Activated CD8-positive, alpha-beta T cell treated with anti-CD3 and anti-CD28 coated beads for 36 hours (primary cell): Measurements from ENCODE around the gene CMTM1. TPM values are rescaled to one million over a fixed set of nuclear protein-coding genes. Genes with fewer than 3 reads are reported as not detected.

Experiments
- ATAC-seq: fragments of 200-7000 bp; cut with Tn5 transposase; one replicate; pipeline ENCODE4 v1.10.0; 2021; ENCODE audit warnings: mild to moderate bottlenecking, moderate library complexity
- CTCF ChIA-PET: fragments of 350-600 bp; sonication (Branson Sonifier 250); formaldehyde crosslinking; loops from one replicate; lab custom pipeline; 2021; ENCODE audit warnings: antibody characterized with exemption; lab: Charles Lee
- POLR2A ChIA-PET: fragments of 350-600 bp; sonication (Branson Sonifier 250); formaldehyde crosslinking; loops from one replicate; lab custom pipeline; 2021; ENCODE audit warnings: antibody characterized with exemption; lab: Charles Lee
- DNase-seq: peaks from one replicate; pipeline ENCODE4 v3.0.0-alpha.2; 2020
- H3K27ac Mint-ChIP-seq: one replicate; pipeline ENCODE4 v1.8.0; 2021; ENCODE audit warnings: mild to moderate bottlenecking, mixed read lengths
- H3K27me3 Mint-ChIP-seq: one replicate; pipeline ENCODE4 v1.8.0; 2021; ENCODE audit warnings: mixed read lengths
- H3K36me3 Mint-ChIP-seq: one replicate; pipeline ENCODE4 v1.8.0; 2021; ENCODE audit warnings: low read depth, mixed read lengths
- H3K4me1 Mint-ChIP-seq: one replicate; pipeline ENCODE4 v1.8.0; 2021; ENCODE audit warnings: low read depth, mixed read lengths
- H3K4me3 Mint-ChIP-seq: one replicate; pipeline ENCODE4 v1.8.0; 2021; ENCODE audit warnings: mild to moderate bottlenecking, moderate library complexity, mixed read lengths
- H3K9me3 Mint-ChIP-seq: one replicate; pipeline ENCODE4 v1.8.0; 2021; ENCODE audit warnings: mixed read lengths
- intact Hi-C: fragments of 100-400 bp; cut with micrococcal nuclease; formaldehyde crosslinking; loops from one replicate; pipeline ENCODE4 v1.10.0; 2022
- total RNA-seq, 2 experiments: library from RNA; stranded (reverse); gene quantifications; one replicate each; pipeline ENCODE4 v1.2.3, GENCODE V29; 2021
- TF ChIP-seq, protein P1 (sequence below): fragments of 200-600 bp; IDR thresholded peaks from one replicate; pipeline ENCODE4 v1.8.0; 2022; ENCODE audit warnings: antibody characterized with exemption, mild to moderate bottlenecking

CMTM1 gene, protein sequence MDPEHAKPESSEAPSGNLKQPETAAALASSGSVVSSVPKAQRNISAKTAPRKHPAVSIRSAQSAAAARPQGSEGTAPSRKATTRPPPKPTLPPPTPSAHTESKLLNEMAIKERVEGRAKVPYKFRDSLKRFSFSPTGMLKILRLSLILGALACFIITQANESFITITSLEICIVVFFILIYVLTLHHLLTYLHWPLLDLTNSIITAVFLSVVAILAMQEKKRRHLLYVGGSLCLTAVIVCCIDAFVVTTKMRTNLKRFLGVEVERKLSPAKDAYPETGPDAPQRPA
- 1 to 10 TPM; 5.4 to 6.2 TPM for total RNA-seq

DNA sequence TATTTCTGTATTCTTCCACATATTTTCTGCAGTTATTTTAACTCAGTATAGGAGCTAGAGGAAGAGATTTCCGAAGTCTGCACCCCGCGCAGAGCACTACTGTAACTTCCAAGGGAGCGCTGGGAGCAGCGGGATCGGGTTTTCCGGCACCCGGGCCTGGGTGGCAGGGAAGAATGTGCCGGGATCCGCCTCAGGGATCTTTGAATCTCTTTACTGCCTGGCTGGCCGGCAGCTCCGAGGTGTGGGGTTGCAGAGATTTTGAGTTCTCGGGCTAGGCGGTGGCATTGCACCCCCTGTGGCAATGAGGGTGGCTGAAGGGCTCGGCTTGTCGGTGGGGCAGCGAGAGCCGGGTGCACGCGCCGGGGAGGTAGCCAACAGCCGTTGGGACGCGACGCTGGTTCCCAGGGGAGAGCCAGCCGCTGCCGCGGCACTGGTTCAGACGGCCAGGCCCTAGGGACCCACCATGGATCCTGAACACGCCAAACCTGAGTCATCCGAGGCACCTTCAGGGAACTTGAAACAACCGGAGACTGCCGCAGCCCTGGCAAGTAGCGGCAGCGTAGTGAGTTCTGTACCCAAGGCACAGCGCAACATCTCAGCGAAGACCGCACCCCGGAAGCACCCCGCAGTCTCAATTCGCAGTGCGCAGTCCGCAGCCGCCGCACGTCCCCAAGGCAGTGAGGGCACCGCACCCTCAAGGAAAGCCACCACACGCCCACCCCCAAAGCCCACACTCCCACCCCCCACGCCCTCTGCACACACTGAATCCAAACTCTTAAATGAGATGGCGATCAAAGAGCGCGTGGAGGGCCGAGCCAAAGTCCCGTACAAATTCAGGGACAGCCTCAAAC lies at the start of gene CMTM1:
TSS of gene CMTM1 (plus strand) at position 389 of the 851 bp plus-strand sequence. CDS start at position 464, 75 bp downstream.
- Mint-ChIP-seq H3K9me3 (no peaks in the 10 kb centered on the region), H3K36me3 (peaks cover 45% of the 10 kb centered on the region), H3K4me3 (no peak within 1 kb of the TSS), H3K4me1 (peaks cover 39% of the 10 kb centered on the region), H3K27me3 (no peaks in the 10 kb centered on the region), H3K27ac (no peak within 1 kb of the TSS)
- ATAC-seq (no peak), DNase-seq (no peak)
- ChIA-PET CTCF (interaction anchor here (0.8 to 2.0 kb wide), 5 partner anchors 16 to 44 kb away, joined by 3 to 10 read pairs (median 4); partner anchors contain the start of gene TK2), POLR2A (interaction anchor here (0.8 kb wide), 1 partner anchor 18 kb away, joined by 3 read pairs; no protein-coding TSS in a partner anchor)
- intact Hi-C loops, result no loop called here
- TF ChIP-seq, protein P1, sequence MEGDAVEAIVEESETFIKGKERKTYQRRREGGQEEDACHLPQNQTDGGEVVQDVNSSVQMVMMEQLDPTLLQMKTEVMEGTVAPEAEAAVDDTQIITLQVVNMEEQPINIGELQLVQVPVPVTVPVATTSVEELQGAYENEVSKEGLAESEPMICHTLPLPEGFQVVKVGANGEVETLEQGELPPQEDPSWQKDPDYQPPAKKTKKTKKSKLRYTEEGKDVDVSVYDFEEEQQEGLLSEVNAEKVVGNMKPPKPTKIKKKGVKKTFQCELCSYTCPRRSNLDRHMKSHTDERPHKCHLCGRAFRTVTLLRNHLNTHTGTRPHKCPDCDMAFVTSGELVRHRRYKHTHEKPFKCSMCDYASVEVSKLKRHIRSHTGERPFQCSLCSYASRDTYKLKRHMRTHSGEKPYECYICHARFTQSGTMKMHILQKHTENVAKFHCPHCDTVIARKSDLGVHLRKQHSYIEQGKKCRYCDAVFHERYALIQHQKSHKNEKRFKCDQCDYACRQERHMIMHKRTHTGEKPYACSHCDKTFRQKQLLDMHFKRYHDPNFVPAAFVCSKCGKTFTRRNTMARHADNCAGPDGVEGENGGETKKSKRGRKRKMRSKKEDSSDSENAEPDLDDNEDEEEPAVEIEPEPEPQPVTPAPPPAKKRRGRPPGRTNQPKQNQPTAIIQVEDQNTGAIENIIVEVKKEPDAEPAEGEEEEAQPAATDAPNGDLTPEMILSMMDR, result no peak

DNA sequence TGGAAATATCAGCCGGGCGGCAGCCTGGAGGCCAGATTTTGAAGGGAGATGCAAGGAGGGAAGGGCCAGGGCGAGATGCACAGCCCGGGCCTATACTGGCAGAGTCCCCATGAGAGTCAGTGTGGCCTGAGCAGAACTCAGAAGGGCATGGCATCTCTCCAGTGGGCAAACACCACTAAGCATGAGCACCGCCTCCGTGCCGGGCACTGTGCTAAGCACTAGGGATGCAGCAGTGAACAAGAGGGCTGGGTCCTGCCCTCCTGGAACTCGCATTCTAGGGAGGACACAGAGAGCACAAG lies 49.8 kb upstream of the CMTM1 start:
- intact Hi-C loops, result loop anchor here (2.0 kb wide), 1 partner anchor 34 kb away; the partner anchor contains the start of gene TK2
- H3K27ac Mint-ChIP-seq, result peak overlapping the region; percentile 97
- ATAC-seq, result no peak
- H3K4me3 Mint-ChIP-seq, result peak overlapping the region; percentile 78
- H3K27me3 Mint-ChIP-seq, result no peaks in the 10 kb centered on the region
- peaks cover 58% of the 10 kb centered on the region for H3K4me1 Mint-ChIP-seq
- ChIA-PET CTCF (interaction anchor here (1.2 to 1.5 kb wide), 3 partner anchors 36 to 40 kb away, joined by 4 to 5 read pairs (median 4); partner anchors contain the start of gene CKLF), POLR2A (interaction anchor here (0.5 to 1.2 kb wide), 2 partner anchors 32 to 34 kb away, joined by 3 read pairs; partner anchors contain the start of gene TK2)
- TF ChIP-seq, protein P1, result no peak
- H3K36me3 Mint-ChIP-seq, result no peaks in the 10 kb centered on the region
- no peaks in the 10 kb centered on the region for H3K9me3 Mint-ChIP-seq
- no peak for DNase-seq

DNA sequence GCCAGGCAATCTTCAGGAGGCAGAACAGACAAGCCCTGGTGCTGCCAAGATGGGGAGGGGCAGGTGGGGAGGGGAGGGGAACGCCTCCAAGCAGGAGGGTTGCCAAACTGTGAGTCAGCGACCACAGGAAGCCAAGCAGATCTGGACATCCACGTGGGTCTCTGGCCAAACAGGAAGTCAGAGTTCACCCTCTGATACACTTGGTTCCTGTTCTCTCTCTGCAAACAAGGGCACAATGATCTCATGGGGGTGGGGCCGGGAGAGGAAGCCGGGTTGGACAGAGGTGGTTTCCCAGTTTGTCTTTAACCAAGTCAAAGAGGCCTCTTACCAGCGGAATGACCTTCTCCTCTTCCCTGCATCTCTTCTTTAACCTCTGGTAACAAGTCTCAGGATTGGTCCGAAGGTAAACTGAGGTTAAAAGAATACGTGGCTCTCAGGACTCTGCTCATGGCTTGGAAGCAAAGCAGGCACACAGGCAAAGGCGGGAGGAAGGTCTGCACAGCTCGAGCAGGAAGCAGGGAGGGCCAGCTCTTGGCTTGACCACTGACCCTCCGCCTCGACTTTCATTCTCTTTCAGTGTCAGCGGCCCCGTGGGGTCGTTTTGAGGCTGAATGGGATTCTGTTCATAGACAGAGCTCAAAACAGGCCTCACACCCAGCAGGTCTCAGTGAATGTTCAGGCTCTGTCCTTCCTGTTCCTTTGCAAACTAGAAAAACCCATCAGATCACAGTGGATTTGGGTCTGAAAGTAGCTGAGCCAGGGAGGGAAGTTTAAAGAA lies 49.2 kb upstream of the CMTM1 start:
- POLR2A ChIA-PET, result no interaction called here
- Mint-ChIP-seq H3K4me3 (peak overlapping the region; percentile 78), H3K4me1 (peaks cover 62% of the 10 kb centered on the region), H3K36me3 (no peaks in the 10 kb centered on the region), H3K27me3 (no peaks in the 10 kb centered on the region), H3K9me3 (no peaks in the 10 kb centered on the region), H3K27ac (peak overlapping the region; percentile 97)
- ATAC-seq, result peak; percentile 91
- intact Hi-C loops, result loop anchor here (2.0 kb wide), 1 partner anchor 34 kb away; the partner anchor contains the start of gene TK2
- DNase-seq, result peak; percentile 94
- TF ChIP-seq, protein P1, result no peak
- CTCF ChIA-PET, result interaction anchor here (0.9 to 1.3 kb wide), 4 partner anchors 72 to 160 kb away, joined by 3 to 4 read pairs (median 4); no protein-coding TSS in a partner anchor

DNA sequence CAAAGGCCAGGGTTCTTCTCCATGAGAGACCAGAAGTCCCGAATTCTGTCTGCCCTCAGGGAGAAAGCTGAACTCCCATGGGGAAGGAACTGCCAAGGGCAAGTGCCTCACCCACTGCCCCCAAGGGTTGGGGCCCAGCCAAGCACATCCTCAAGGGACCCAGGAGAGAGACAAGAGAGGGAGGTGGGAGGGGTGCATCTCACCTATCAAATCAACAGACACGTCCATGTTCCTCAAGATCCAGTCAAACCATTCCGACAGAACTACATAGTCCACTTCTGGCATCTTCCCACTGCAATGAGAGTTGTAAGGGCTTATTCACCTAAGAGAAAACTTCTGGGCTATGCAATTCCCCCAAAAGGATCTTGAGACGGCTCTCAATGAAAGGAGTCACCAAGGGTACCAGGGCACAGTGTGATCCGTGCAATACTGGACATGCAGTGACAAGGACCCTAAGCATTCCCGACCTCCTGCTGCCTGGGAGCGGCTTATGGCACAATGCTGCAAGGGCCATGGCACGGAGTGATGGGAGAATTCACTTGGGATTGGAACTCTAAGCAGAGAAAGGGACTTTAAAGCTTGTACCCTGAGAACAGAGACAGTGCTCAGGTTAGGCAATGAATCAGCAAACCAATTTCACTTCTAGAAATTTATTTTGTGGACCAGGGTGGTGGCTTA lies 48.5 kb upstream of the CMTM1 start:
- no peaks in the 10 kb centered on the region for H3K36me3 Mint-ChIP-seq
- intact Hi-C loops, result loop anchor here (2.0 kb wide), 1 partner anchor 33 kb away; the partner anchor contains the start of gene TK2
- H3K27ac Mint-ChIP-seq, result peak overlapping the region; percentile 97
- TF ChIP-seq, protein P1, result no peak
- H3K9me3 Mint-ChIP-seq, result no peaks in the 10 kb centered on the region
- no peaks in the 10 kb centered on the region for H3K27me3 Mint-ChIP-seq
- DNase-seq, result no peak
- ChIA-PET CTCF (interaction anchor here (0.9 to 1.3 kb wide), 4 partner anchors 72 to 161 kb away, joined by 3 to 4 read pairs (median 4); no protein-coding TSS in a partner anchor), POLR2A (no interaction called here)
- ATAC-seq, result no peak
- H3K4me3 Mint-ChIP-seq, result peak overlapping the region; percentile 78
- peaks cover 69% of the 10 kb centered on the region for H3K4me1 Mint-ChIP-seq
